HepG2 (cell line): ENCODE results near the gene DHRS1.

Experiments used
- EZH2 ChIP-seq: conservative IDR thresholded peaks from 2 replicates; pipeline ENCODE4 v1.6.1; 2012; ENCODE audit warnings: mild to moderate bottlenecking, low read depth, low read length, moderate library complexity
- TARDBP ChIP-seq: sonication (generic); formaldehyde crosslinking; IDR thresholded peaks from 2 replicates; pipeline ENCODE4 v1.8.0; 2022; ENCODE audit warnings: mild to moderate bottlenecking, missing genetic modification reagents
- ZBTB34 ChIP-seq: sonication (generic); formaldehyde crosslinking; IDR thresholded peaks from 2 replicates; pipeline ENCODE4 v1.8.0; 2022; ENCODE audit warnings: mild to moderate bottlenecking, missing genetic modification reagents
- ZNF263 ChIP-seq: sonication (generic); formaldehyde crosslinking; IDR thresholded peaks from 2 replicates; pipeline ENCODE4 v1.4.0; 2020; ENCODE audit warnings: missing genetic modification reagents
- TF ChIP-seq, protein P1 (sequence below): sonication (generic); formaldehyde crosslinking; IDR thresholded peaks from 2 replicates; pipeline ENCODE4 v1.4.0; 2020; ENCODE audit warnings: missing genetic modification reagents
- TF ChIP-seq, protein P2 (sequence below): sonication (generic); formaldehyde crosslinking; IDR thresholded peaks from 2 replicates; pipeline ENCODE4 v1.5.0; 2020; ENCODE audit warnings: missing genetic modification reagents

DNA sequence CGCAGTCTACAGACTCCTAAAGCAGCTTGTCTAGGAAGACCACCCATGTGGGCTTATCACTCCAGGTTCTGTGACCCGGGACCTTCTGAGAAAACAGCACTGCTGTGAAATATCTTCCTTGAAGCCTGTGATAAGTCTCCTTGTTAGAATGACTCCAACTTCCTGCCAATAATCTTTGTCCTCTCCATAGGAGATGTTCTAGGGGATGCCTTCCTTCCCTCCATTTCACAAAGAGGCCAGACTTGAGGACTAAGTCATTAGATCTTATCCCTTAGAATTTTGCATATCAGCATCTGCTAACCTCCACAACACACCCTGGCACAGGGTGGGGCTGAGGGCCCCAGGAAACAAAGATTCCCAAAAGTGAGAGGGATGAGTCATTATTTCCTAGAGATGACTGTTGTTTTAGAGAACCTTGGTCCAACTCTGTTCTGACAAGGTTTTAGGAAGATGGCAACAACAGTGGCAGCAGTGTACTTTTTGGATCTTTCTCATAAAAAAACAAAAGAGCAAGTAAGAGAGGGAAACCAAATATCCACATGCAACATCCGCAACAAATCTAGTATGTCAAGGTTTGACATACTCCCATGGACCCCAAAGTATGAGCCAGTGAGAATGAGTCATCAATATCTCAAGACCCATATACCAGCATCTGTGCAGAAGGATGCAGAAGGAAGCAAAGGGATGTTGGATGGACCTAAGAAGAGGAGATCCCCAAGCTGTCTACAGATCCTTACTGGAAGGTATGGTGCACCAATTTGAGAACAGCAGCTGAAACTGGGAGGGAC, 17.8 kb upstream of the DHRS1 start:
- no peak for TF ChIP-seq EZH2
- TF ChIP-seq, protein P1, sequence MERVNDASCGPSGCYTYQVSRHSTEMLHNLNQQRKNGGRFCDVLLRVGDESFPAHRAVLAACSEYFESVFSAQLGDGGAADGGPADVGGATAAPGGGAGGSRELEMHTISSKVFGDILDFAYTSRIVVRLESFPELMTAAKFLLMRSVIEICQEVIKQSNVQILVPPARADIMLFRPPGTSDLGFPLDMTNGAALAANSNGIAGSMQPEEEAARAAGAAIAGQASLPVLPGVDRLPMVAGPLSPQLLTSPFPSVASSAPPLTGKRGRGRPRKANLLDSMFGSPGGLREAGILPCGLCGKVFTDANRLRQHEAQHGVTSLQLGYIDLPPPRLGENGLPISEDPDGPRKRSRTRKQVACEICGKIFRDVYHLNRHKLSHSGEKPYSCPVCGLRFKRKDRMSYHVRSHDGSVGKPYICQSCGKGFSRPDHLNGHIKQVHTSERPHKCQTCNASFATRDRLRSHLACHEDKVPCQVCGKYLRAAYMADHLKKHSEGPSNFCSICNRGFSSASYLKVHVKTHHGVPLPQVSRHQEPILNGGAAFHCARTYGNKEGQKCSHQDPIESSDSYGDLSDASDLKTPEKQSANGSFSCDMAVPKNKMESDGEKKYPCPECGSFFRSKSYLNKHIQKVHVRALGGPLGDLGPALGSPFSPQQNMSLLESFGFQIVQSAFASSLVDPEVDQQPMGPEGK, result no peak
- no peak for TF ChIP-seq TARDBP (CRISPR knock-in tag)
- TF ChIP-seq ZNF263 (CRISPR knock-in tag), result no peak
- TF ChIP-seq ZBTB34 (CRISPR knock-in tag), result no peak
- TF ChIP-seq, protein P2, sequence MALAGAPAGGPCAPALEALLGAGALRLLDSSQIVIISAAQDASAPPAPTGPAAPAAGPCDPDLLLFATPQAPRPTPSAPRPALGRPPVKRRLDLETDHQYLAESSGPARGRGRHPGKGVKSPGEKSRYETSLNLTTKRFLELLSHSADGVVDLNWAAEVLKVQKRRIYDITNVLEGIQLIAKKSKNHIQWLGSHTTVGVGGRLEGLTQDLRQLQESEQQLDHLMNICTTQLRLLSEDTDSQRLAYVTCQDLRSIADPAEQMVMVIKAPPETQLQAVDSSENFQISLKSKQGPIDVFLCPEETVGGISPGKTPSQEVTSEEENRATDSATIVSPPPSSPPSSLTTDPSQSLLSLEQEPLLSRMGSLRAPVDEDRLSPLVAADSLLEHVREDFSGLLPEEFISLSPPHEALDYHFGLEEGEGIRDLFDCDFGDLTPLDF (CRISPR knock-in tag), result no peak
